Neural progenitor cell (in vitro differentiated cells): ENCODE results near the gene RUNX1. TPM values are rescaled to one million over a fixed set of nuclear protein-coding genes. Genes with fewer than 3 reads are reported as not detected.

Source experiments
- DNase-seq: peaks from one replicate; pipeline ENCODE4 v3.0.0-alpha.2; 2016; ENCODE audit warnings: low spot score
- H2AFZ ChIP-seq: fragments of 200-600 bp; sonication (generic); replicated peaks from 2 replicates; pipeline ENCODE4 v1.6.1; 2016; ENCODE audit warnings: antibody characterized with exemption
- H3F3A ChIP-seq: fragments of 200-600 bp; sonication (generic); 2 replicates; pipeline ENCODE4 v1.6.1; 2016; ENCODE audit warnings: antibody characterized with exemption, low read depth
- H3K27ac ChIP-seq: fragments of 200-600 bp; sonication (generic); 2 replicates; pipeline ENCODE4 v1.5.1; 2016; ENCODE audit warnings: mild to moderate bottlenecking
- H3K27me3 ChIP-seq: fragments of 200-600 bp; sonication (generic); 2 replicates; pipeline ENCODE4 v1.6.1; 2016; ENCODE audit warnings: mild to moderate bottlenecking, moderate library complexity
- H3K36me3 ChIP-seq: fragments of 200-600 bp; sonication (generic); 2 replicates; pipeline ENCODE4 v1.5.1; 2016
- H3K4me1 ChIP-seq: fragments of 200-600 bp; sonication (generic); 2 replicates; pipeline ENCODE4 v1.6.1; 2016; ENCODE audit warnings: mixed run types
- H3K4me2 ChIP-seq: fragments of 200-600 bp; sonication (generic); 2 replicates; pipeline ENCODE4 v1.6.1; 2016
- H3K4me3 ChIP-seq: fragments of 200-600 bp; sonication (generic); 2 replicates; pipeline ENCODE4 v1.5.1; 2016
- H3K79me2 ChIP-seq: fragments of 200-600 bp; sonication (generic); 2 replicates; pipeline ENCODE4 v1.6.1; 2016; ENCODE audit warnings: low read depth
- H3K9ac ChIP-seq: fragments of 200-600 bp; sonication (generic); 2 replicates; pipeline ENCODE4 v1.6.1; 2016
- H3K9me3 ChIP-seq: fragments of 200-600 bp; sonication (generic); 2 replicates; pipeline ENCODE4 v1.5.1; 2016; ENCODE audit warnings: low read depth
- H4K20me1 ChIP-seq: fragments of 200-600 bp; sonication (generic); 2 replicates; pipeline ENCODE4 v1.6.1; 2016; ENCODE audit warnings: low read depth
- H3K27ac Mint-ChIP-seq: 3 replicates; pipeline ENCODE4 v1.8.0; 2021; ENCODE audit warnings: mixed read lengths
- H3K27me3 Mint-ChIP-seq: 2 replicates; pipeline ENCODE4 v1.8.0; 2022; ENCODE audit warnings: low read depth, mild to moderate bottlenecking, inconsistent platforms, moderate library complexity, mixed read lengths; ENCODE audit not compliant: insufficient read depth
- H3K36me3 Mint-ChIP-seq: 3 replicates; pipeline ENCODE4 v1.8.0; 2021; ENCODE audit warnings: mixed read lengths
- H3K4me1 Mint-ChIP-seq: 3 replicates; pipeline ENCODE4 v1.8.0; 2021; ENCODE audit warnings: mixed read lengths
- H3K4me3 Mint-ChIP-seq: 3 replicates; pipeline ENCODE4 v1.8.0; 2021; ENCODE audit warnings: mild to moderate bottlenecking, moderate library complexity, mixed read lengths
- H3K9me3 Mint-ChIP-seq: 3 replicates; pipeline ENCODE4 v1.8.0; 2020; ENCODE audit warnings: mixed read lengths
- CTCF ChIP-seq: fragments of 200-600 bp; sonication (generic); IDR thresholded peaks from 2 replicates; pipeline ENCODE4 v1.5.1; 2017; ENCODE audit warnings: antibody characterized with exemption, mild to moderate bottlenecking
- EZH2 ChIP-seq: fragments of 200-600 bp; sonication (generic); IDR thresholded peaks from 2 replicates; pipeline ENCODE4 v1.6.1; 2017; ENCODE audit warnings: antibody characterized with exemption, mild to moderate bottlenecking, moderate library complexity
- EZH2phosphoT487 ChIP-seq: fragments of 200-600 bp; sonication (generic); IDR thresholded peaks from 2 replicates; pipeline ENCODE4 v1.6.1; 2017; ENCODE audit warnings: antibody characterized with exemption
- total RNA-seq: library from RNA; depleted of rRNA; stranded (reverse); fragments of >200 nt; gene quantifications from 2 replicates; pipeline ENCODE4 v1.2.3, GENCODE V29; 2015; ENCODE audit warnings: low replicate concordance

Gene RUNX1
- total RNA-seq, 1 donor from 2014 or later: 0.09 TPM

DNA sequence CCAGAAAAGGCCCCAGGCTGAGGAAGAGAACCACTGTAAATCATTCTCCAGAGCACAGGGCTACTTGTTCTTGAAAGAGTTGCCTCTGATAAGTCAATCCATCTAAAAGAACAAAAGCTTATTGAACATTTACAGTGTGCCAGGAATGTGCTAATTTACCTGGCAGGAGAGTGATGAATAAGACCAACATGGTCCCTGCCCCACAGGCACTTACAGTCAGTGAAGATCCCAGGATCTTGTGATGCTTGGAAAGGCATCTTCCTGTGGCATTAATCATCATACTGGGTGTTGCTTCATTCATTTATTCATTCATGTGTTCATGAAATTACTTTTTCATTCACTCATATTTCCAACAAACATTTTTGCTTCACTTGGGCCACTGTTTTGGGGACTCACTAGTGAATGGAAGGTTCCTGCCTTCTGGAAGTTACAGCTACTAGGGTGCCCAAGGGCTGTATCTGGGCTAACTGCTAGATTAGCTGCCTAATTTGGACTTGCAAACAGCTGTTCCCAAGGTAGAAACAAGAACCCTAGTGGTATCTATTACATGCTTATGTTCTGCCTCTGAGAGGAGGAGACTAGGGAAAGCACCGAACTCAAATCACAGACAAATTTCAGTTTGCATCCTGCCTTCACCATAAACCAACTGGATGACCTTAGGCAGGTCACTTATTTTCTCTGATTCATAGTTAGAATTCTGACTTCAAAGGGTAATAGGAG, 246.8 kb downstream of the RUNX1 start:
- no peaks in the 10 kb centered on the region for H3K36me3 Mint-ChIP-seq
- no peak overlapping the region for H3K4me3 Mint-ChIP-seq
- Histone ChIP-seq H4K20me1 (no peaks in the 10 kb centered on the region), H3K79me2 (no peaks in the 10 kb centered on the region), H3K36me3 (no peaks in the 10 kb centered on the region), H3K9ac (no peak overlapping the region), H3K27ac (no peak overlapping the region), H3F3A (no peaks in the 10 kb centered on the region), H3K4me3 (no peak overlapping the region), H3K27me3 (no peaks in the 10 kb centered on the region), H3K9me3 (no peaks in the 10 kb centered on the region), H3K4me1 (no peaks in the 10 kb centered on the region), H2AFZ (no peak overlapping the region), H3K4me2 (no peak overlapping the region)
- no peak overlapping the region for H3K27ac Mint-ChIP-seq
- peaks cover 12% of the 10 kb centered on the region for H3K9me3 Mint-ChIP-seq
- TF ChIP-seq EZH2 (no peak), CTCF (no peak)
- no peak for DNase-seq
- H3K27me3 Mint-ChIP-seq: peaks cover 3% of the 10 kb centered on the region
- H3K4me1 Mint-ChIP-seq: peaks cover 5% of the 10 kb centered on the region

DNA sequence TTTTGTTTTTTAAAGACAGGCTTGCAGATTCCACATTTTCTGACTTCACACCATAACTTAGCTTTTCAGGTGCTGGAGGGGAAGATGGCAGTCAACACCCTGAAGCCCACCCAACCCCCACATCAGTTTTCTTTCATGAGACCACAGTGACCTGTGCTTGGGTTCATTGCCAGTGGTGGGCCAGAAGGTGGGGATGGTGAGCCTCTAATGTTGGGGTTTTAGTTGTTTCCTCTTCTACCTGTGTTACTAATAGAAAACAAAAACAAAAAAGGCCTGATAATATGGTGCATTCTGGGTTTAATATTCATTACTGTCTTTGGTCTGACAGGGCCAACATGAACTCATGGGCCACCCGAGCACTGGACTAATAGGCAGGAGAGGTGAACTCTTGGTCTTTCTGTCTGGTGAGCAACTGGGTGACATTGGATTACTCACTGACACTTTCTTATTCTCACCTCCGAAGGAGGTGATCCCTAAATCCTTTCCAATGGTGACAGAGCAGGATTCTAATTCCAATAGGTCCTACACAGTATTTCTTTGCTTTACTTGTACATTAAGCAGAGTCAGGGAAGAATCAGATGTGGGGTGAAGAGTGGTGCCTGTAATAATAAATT, 247.5 kb downstream of the RUNX1 start:
- no peak for DNase-seq
- Mint-ChIP-seq H3K4me1 (peaks cover 9% of the 10 kb centered on the region), H3K4me3 (no peak overlapping the region), H3K27me3 (peaks cover 3% of the 10 kb centered on the region), H3K9me3 (peaks cover 10% of the 10 kb centered on the region), H3K27ac (no peak overlapping the region), H3K36me3 (no peaks in the 10 kb centered on the region)
- H3K27ac ChIP-seq: no peak overlapping the region
- H3K36me3 ChIP-seq: no peaks in the 10 kb centered on the region
- peaks cover 6% of the 10 kb centered on the region for H3K4me1 ChIP-seq
- no peaks in the 10 kb centered on the region for H3K9me3 ChIP-seq
- H3K79me2 ChIP-seq: no peaks in the 10 kb centered on the region
- no peak overlapping the region for H3K9ac ChIP-seq
- H3K27me3 ChIP-seq: no peaks in the 10 kb centered on the region
- no peak overlapping the region for H3K4me3 ChIP-seq
- TF ChIP-seq EZH2phosphoT487 (no peak), EZH2 (no peak), CTCF (peak; percentile 49)
- H2AFZ ChIP-seq: no peak overlapping the region
- H3F3A ChIP-seq: no peaks in the 10 kb centered on the region
- no peaks in the 10 kb centered on the region for H4K20me1 ChIP-seq
- H3K4me2 ChIP-seq: no peak overlapping the region

DNA sequence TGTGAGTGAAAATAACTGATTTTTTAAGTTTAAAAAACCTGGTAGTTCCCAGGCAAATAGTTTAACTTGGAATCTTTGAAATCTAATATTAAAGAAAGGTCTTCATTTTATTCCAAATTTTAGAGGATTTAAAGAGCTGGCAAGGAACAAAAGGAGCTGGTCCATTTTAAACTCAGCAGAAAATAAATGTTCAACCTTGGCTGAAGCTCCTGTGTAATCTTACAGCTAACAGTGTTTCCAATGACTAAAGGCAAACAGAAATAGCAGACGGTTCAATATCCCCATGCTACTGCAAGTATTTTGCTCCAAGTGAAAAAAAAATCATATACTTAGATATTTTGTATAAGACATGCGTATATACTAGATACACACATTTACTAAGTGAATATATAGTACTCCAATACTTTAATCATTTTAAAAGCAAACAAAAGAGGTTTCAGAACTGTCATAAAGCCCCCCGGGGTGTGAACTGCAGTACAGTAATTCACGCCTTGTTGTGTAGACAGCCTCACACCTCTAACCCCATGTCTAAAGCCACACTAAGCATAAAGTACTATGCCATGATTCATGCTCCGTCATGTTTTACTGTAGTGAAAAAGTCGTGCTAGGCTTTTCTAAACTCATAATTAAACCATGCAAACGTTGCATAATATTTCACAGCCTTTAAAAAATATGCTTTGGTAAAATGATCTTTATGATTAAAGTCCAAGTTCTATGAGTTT, 248.1 kb downstream of the RUNX1 start:
- Mint-ChIP-seq H3K27me3 (peaks cover 3% of the 10 kb centered on the region), H3K9me3 (peaks cover 6% of the 10 kb centered on the region), H3K4me3 (no peak overlapping the region), H3K4me1 (peaks cover 14% of the 10 kb centered on the region), H3K36me3 (no peaks in the 10 kb centered on the region), H3K27ac (no peak overlapping the region)
- H3K4me1 ChIP-seq: peaks cover 10% of the 10 kb centered on the region
- DNase-seq: no peak
- H3K9me3 ChIP-seq: no peaks in the 10 kb centered on the region
- H3K79me2 ChIP-seq: no peaks in the 10 kb centered on the region
- no peak overlapping the region for H3K9ac ChIP-seq
- TF ChIP-seq CTCF (no peak), EZH2phosphoT487 (no peak), EZH2 (no peak)
- no peaks in the 10 kb centered on the region for H3F3A ChIP-seq
- no peak overlapping the region for H3K4me3 ChIP-seq
- H3K4me2 ChIP-seq: no peak overlapping the region
- H3K27me3 ChIP-seq: no peaks in the 10 kb centered on the region
- H3K27ac ChIP-seq: no peak overlapping the region
- no peaks in the 10 kb centered on the region for H3K36me3 ChIP-seq
- H2AFZ ChIP-seq: no peak overlapping the region
- no peaks in the 10 kb centered on the region for H4K20me1 ChIP-seq
